SH-SY5Y (cell line): Measurements from ENCODE around the gene ATL2.

Experiments
- GATA2 ChIP-seq: IDR thresholded peaks from 2 replicates; pipeline ENCODE4 v1.6.1; 2011; ENCODE audit warnings: mild to moderate bottlenecking, low read depth, low read length
- GATA3 ChIP-seq: IDR thresholded peaks from 2 replicates; pipeline ENCODE4 v1.6.1; 2011; ENCODE audit warnings: low read depth, mild to moderate bottlenecking, low read length, moderate library complexity

DNA sequence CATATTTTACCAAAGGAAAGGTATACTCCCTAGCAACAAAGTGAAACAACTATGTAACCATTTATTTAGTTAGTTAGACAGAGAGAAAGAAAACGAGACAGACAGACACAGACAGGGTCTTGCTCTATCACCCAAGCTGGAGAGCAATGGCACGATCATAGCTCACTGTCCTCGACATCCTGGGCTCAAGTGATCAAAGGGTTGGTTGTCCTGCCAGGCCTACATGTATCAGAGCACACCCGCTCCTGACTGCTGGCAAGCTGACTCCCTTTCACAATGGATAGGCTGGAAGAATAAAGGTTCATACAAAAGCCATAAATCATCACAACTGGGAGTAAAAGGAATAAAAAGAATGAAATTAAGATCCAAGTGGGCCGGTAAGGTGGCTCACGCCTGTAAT is 53.5 kb downstream of the ATL2 start:
- TF ChIP-seq GATA2 (no peak), GATA3 (no peak)
